Endometrial microvascular endothelial cells (primary cell): ENCODE results near the gene RAMP1. TPM values are rescaled to one million over a fixed set of nuclear protein-coding genes. Genes with fewer than 3 reads are reported as not detected.

Experiments used
- total RNA-seq: library from RNA; depleted of rRNA; stranded (reverse); fragments of >200 nt; gene quantifications from one replicate; pipeline ENCODE4 v1.2.3, GENCODE V29; 2015; ENCODE audit errors: inconsistent ontology term

The RAMP1 gene
- total RNA-seq, 1 donor from 2014 or later: not detected

Other genes starting within 250 kb of the RAMP1 start
- 119 TPM for gene LRRFIP1, start 232.0 kb upstream of the RAMP1 start, total RNA-seq
- gene RBM44, start 60.8 kb upstream of the RAMP1 start, total RNA-seq: 0.09 TPM
- gene UBE2F, start 107.4 kb downstream of the RAMP1 start, total RNA-seq: 70.3 TPM
- gene SCLY, start 201.4 kb downstream of the RAMP1 start, total RNA-seq: 40.5 TPM
- not detected for gene ESPNL, start 240.7 kb downstream of the RAMP1 start, total RNA-seq